H1 (cell line): ENCODE data around the gene ABHD16B. TPM values are rescaled to one million over a fixed set of nuclear protein-coding genes. Genes with fewer than 3 reads are reported as not detected.
"Not testable (repeated sequence)": the region's sequence is repeated elsewhere in the genome, so short reads cannot be mapped to it uniquely, and the experiment has no call there.

Experiments
- CTCF ChIA-PET: fragments of 300-600 bp; sonication (Branson Sonifier 250); formaldehyde crosslinking; loops from one replicate; lab custom pipeline; 2021; ENCODE audit not compliant: partially characterized antibody; lab: Charles Lee
- POLR2A ChIA-PET: fragments of 300-600 bp; sonication (Branson Sonifier 250); formaldehyde crosslinking; loops from one replicate; lab custom pipeline; 2021; ENCODE audit warnings: inconsistent platforms; ENCODE audit not compliant: partially characterized antibody; lab: Charles Lee
- DNase-seq, 2 experiments: peaks; one replicate each; pipeline versions ENCODE4 v3.0.0 to v3.0.0-alpha.2; 2010 to 2022; ENCODE audit warnings: low spot score in 2 of 2, low read depth in 1 of 2, mixed read lengths in 1 of 2
- FAIRE-seq: peaks from 2 replicates; lab custom pipeline; 2011; peaks lifted over from hg19 to GRCh38; lab: Jason Lieb, UNC
- H2AFZ ChIP-seq: 2 replicates; pipeline ENCODE4 v1.8.1; 2012; ENCODE audit warnings: low read length, inconsistent platforms
- H2AK5ac ChIP-seq: 2 replicates; pipeline ENCODE4 v1.6.1; 2013; ENCODE audit warnings: low read depth, low read length
- H2BK120ac ChIP-seq: replicated peaks from 2 replicates; pipeline ENCODE3; 2013; ENCODE audit warnings: low read depth, low read length, inconsistent platforms
- H2BK12ac ChIP-seq: 2 replicates; pipeline ENCODE4 v1.6.1; 2013; ENCODE audit warnings: low read depth, low read length
- H2BK15ac ChIP-seq: 2 replicates; pipeline ENCODE4 v1.6.1; 2013; ENCODE audit warnings: low read length
- H2BK20ac ChIP-seq: 2 replicates; pipeline ENCODE4 v1.6.1; 2013; ENCODE audit warnings: low read length
- H2BK5ac ChIP-seq: 2 replicates; pipeline ENCODE4 v1.6.1; 2013; ENCODE audit warnings: low read depth, low read length
- H3K14ac ChIP-seq: 2 replicates; pipeline ENCODE4 v1.6.1; 2013; ENCODE audit warnings: inconsistent platforms; ENCODE audit not compliant: insufficient read length
- H3K18ac ChIP-seq: 2 replicates; pipeline ENCODE4 v1.6.1; 2013; ENCODE audit warnings: low read length; ENCODE audit errors: extremely low read depth
- H3K23ac ChIP-seq: 2 replicates; pipeline ENCODE4 v1.6.1; 2013; ENCODE audit warnings: inconsistent platforms; ENCODE audit not compliant: insufficient read length
- H3K23me2 ChIP-seq: 2 replicates; pipeline ENCODE4 v1.6.1; 2013; ENCODE audit warnings: low read depth, low read length
- H3K27ac ChIP-seq: 2 replicates; pipeline ENCODE4 v1.6.1; 2011; ENCODE audit warnings: low read depth, low read length, inconsistent platforms
- H3K27me3 ChIP-seq, 4 experiments: replicated peaks in 1 of 4; 1 replicate in 1 of 4; 2 replicates in 3 of 4; pipeline versions ENCODE4 v1.6.1 to v1.8.1; 2011 to 2013; ENCODE audit warnings: low read length in 3 of 4, mild to moderate bottlenecking in 3 of 4, inconsistent platforms in 2 of 4, mixed read lengths in 2 of 4, moderate library complexity in 1 of 4; ENCODE audit not compliant: control insufficient read depth in 3 of 4, insufficient read depth in 3 of 4; ENCODE audit errors: extremely low read depth in 1 of 4
- H3K36me3 ChIP-seq, 4 experiments: 2 replicates each; pipeline versions ENCODE4 v1.6.1 to v1.8.1; 2011 to 2013; ENCODE audit warnings: mild to moderate bottlenecking in 4 of 4, low read length in 3 of 4, moderate library complexity in 2 of 4, control low read depth in 1 of 4, inconsistent platforms in 1 of 4; ENCODE audit not compliant: insufficient read depth in 4 of 4, control insufficient read depth in 2 of 4
- H3K4ac ChIP-seq: replicated peaks from 2 replicates; pipeline ENCODE3; 2013; ENCODE audit warnings: low read length, low read depth, mixed read lengths, inconsistent platforms; ENCODE audit not compliant: insufficient read length
- H3K4me1 ChIP-seq, 4 experiments: replicated peaks in 1 of 4; 1 replicate in 1 of 4; 2 replicates in 3 of 4; pipeline versions ENCODE4 v1.6.1 to v1.8.1; 2011 to 2013; ENCODE audit warnings: low read length in 3 of 4, inconsistent platforms in 2 of 4, mixed read lengths in 1 of 4; ENCODE audit not compliant: insufficient read depth in 4 of 4, control insufficient read depth in 3 of 4
- H3K4me2 ChIP-seq, 2 experiments: 2 replicates each; pipeline versions ENCODE4 v1.6.1 to v1.8.1; 2011 to 2013; ENCODE audit warnings: low read depth in 2 of 2, low read length in 2 of 2, control low read depth in 1 of 2, inconsistent platforms in 1 of 2, mild to moderate bottlenecking in 1 of 2; ENCODE audit not compliant: insufficient read depth in 1 of 2
- H3K4me3 ChIP-seq, 4 experiments: fragments of 200-600, 300-600 bp in 1 of 4; sonication (generic), shearing (Covaris generic), sonication (Bioruptor Twin) in 1 of 4; 2 replicates each; pipeline versions ENCODE4 v1.5.1 to v1.8.1; 2011 to 2016; ENCODE audit warnings: low read length in 4 of 4, low read depth in 3 of 4, control low read depth in 2 of 4, inconsistent platforms in 2 of 4, mild to moderate bottlenecking in 2 of 4, mixed read lengths in 1 of 4, moderate library complexity in 1 of 4; ENCODE audit not compliant: insufficient read depth in 2 of 4; ENCODE audit errors: extremely low read depth in 1 of 4
- H3K56ac ChIP-seq: replicated peaks from 2 replicates; pipeline ENCODE3; 2013; ENCODE audit warnings: low read depth, mild to moderate bottlenecking, mixed read lengths, low read length, inconsistent platforms; ENCODE audit not compliant: insufficient read length
- H3K79me1 ChIP-seq: 2 replicates; pipeline ENCODE4 v1.6.1; 2013; ENCODE audit warnings: low read depth, low read length, control low read depth
- H3K79me2 ChIP-seq, 2 experiments: 2 replicates each; pipeline versions ENCODE4 v1.6.1 to v1.8.1; 2012 to 2013; ENCODE audit warnings: low read length in 2 of 2, mild to moderate bottlenecking in 2 of 2, inconsistent platforms in 1 of 2; ENCODE audit not compliant: insufficient read depth in 2 of 2, control insufficient read depth in 1 of 2
- H3K9ac ChIP-seq, 4 experiments: replicated peaks in 1 of 4; 1 replicate in 1 of 4; 2 replicates in 3 of 4; pipeline versions ENCODE4 v1.6.1 to v1.8.1; 2011 to 2013; ENCODE audit warnings: low read depth in 3 of 4, low read length in 3 of 4, control low read depth in 2 of 4, mild to moderate bottlenecking in 2 of 4, moderate library complexity in 2 of 4, inconsistent platforms in 1 of 4; ENCODE audit errors: extremely low read depth in 1 of 4
- H3K9me3 ChIP-seq, 2 experiments: 2 replicates each; pipeline versions ENCODE4 v1.6.1 to v1.8.1; 2012 to 2013; ENCODE audit warnings: mild to moderate bottlenecking in 2 of 2, moderate library complexity in 2 of 2, control low read depth in 1 of 2, inconsistent platforms in 1 of 2, low read depth in 1 of 2, low read length in 1 of 2, mixed read lengths in 1 of 2; ENCODE audit not compliant: insufficient read depth in 2 of 2
- H4K20me1 ChIP-seq, 2 experiments: replicated peaks in 1 of 2; 2 replicates each; pipeline versions ENCODE3 to v1.8.1; 2011 to 2013; ENCODE audit warnings: inconsistent platforms in 2 of 2, low read length in 2 of 2, mild to moderate bottlenecking in 1 of 2; ENCODE audit not compliant: insufficient read depth in 2 of 2, control insufficient read depth in 1 of 2
- H4K5ac ChIP-seq: 2 replicates; pipeline ENCODE4 v1.6.1; 2013; ENCODE audit warnings: low read length, low read depth, mixed read lengths, inconsistent platforms; ENCODE audit not compliant: insufficient read length
- H4K8ac ChIP-seq: 2 replicates; pipeline ENCODE4 v1.8.0; 2013; ENCODE audit warnings: mild to moderate bottlenecking, moderate library complexity, low read length, inconsistent platforms; ENCODE audit not compliant: insufficient read depth; ENCODE audit errors: extremely low read depth
- H4K91ac ChIP-seq: replicated peaks from 2 replicates; pipeline ENCODE3; 2013; ENCODE audit warnings: low read length, mixed read lengths, inconsistent platforms; ENCODE audit not compliant: insufficient read length
- WGBS, 2 experiments: shearing (Covaris generic) in 1 of 2; methylation state at CpG; one replicate each; pipeline versions ENCODE4 v1.1.6 to v1.1.7; 2013 to 2015; ENCODE audit warnings: low lambda C conversion rate in 2 of 2, mixed read lengths in 2 of 2, inconsistent platforms in 1 of 2, low coverage in 1 of 2, missing lambda C conversion rate in 1 of 2; ENCODE audit not compliant: insufficient replicate concordance in 2 of 2, insufficient coverage in 1 of 2, insufficient read length in 1 of 2; ENCODE audit errors: extremely low coverage in 1 of 2, missing lambda C conversion rate in 1 of 2; 5-methylcytosine and 5-hydroxymethylcytosine counted together
- polyA plus RNA-seq, 7 experiments: library from polyadenylated mRNA; depleted of rRNA in 3 of 7; stranded (reverse) in 5 of 7; unstranded in 2 of 7; fragments of >200 nt in 5 of 7; fragments of 200-250 nt in 2 of 7; gene quantifications; 1 replicate in 5 of 7; 2 replicates in 1 of 7; 4 replicates in 1 of 7; pipeline versions ENCODE4 v1.2.1 to v1.2.3, GENCODE V29; 2011 to 2013; ENCODE audit warnings: missing spikeins in 2 of 7, mixed read lengths in 2 of 7
- total RNA-seq: library from RNA; stranded (reverse); fragmentation: NEBNext Ultra II Directional; extraction: Animal tissue kit (Norgen Biotek cat#: 25700); gene quantifications from 2 replicates; pipeline ENCODE4 v1.2.1, GENCODE V29; 2021

The ABHD16B gene
- total and polyA plus RNA-seq, 2 of the 8 experiments (the other 6 are each of a cell fraction or from before 2014, with no cell fraction given), result not detected

DNA sequence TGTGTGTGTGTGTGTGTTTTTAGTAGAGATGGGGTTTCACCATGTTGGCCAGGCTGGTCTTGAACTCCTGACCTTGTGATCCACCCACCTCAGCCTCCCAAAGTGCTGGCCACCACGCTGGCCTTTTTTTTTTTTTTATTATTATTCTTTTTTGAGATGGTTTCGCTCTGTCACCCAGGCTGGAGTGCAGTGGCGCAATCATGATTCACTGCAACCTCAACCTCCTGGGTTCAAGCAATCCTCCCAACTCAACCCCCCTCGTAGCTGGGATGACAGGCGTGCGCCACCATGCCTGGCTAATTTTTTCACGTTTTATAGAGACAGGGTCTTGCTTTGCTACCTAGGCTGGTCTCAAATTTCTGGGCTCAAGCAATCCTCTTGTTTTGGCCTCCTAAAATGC, 12.9 kb downstream of the ABHD16B start:
- H3K79me1 ChIP-seq, H3K4me1 ChIP-seq, H3K23ac ChIP-seq, H2BK5ac ChIP-seq, H4K5ac ChIP-seq, H3K9me3 ChIP-seq, H3K56ac ChIP-seq, H2AK5ac ChIP-seq, H3K23me2 ChIP-seq, H3K14ac ChIP-seq, H2BK20ac ChIP-seq, H2BK120ac ChIP-seq, H3K27ac ChIP-seq, H2BK15ac ChIP-seq, H2BK12ac ChIP-seq, H4K8ac ChIP-seq, H3K9ac ChIP-seq, H3K27me3 ChIP-seq, H4K91ac ChIP-seq, H3K4me3 ChIP-seq, H3K18ac ChIP-seq, H3K4me2 ChIP-seq, H2AFZ ChIP-seq, FAIRE-seq, H3K4ac ChIP-seq, DNase-seq: not testable (repeated sequence)
- CTCF ChIA-PET, result interaction anchor here (0.7 kb wide), 1 partner anchor 111 kb away, joined by 3 read pairs; no protein-coding TSS in a partner anchor
- H3K79me2 ChIP-seq, result peaks cover 0 to 38% of the 10 kb centered on the region in 2 experiments; a peak in 1 of 4 replicates
- 95% methylated on average over 6 of the region's 7 CpGs; no CpG with 5 or more reads in 1 of the 2 experiments for WGBS, 2 experiments
- POLR2A ChIA-PET, result interaction anchor here (1.1 to 2.4 kb wide), 3 partner anchors 9 to 13 kb away, joined by 3 to 7 read pairs (median 5); partner anchors contain the start of gene TPD52L2
- peaks cover 26 to 63% (median 45%) of the 10 kb centered on the region in 4 experiments for H3K36me3 ChIP-seq
- peaks cover 4 to 25% of the 10 kb centered on the region in 2 experiments for H4K20me1 ChIP-seq
